HUES6 (cell line): ENCODE results near the gene KCND3.

Experiments
- H3K27ac ChIP-seq: 2 replicates; pipeline ENCODE4 v1.7.0; 2013; ENCODE audit warnings: low read depth, mild to moderate bottlenecking, low read length, inconsistent platforms
- H3K27me3 ChIP-seq: 2 replicates; pipeline ENCODE4 v1.6.1; 2013; ENCODE audit warnings: low read length; ENCODE audit not compliant: control insufficient read depth, insufficient read depth
- H3K36me3 ChIP-seq: 2 replicates; pipeline ENCODE4 v1.6.1; 2013; ENCODE audit warnings: low read length; ENCODE audit not compliant: control insufficient read depth, insufficient read depth
- H3K4me1 ChIP-seq: 2 replicates; pipeline ENCODE4 v1.6.1; 2013; ENCODE audit warnings: low read length; ENCODE audit not compliant: control insufficient read depth, insufficient read depth
- H3K4me3 ChIP-seq: 2 replicates; pipeline ENCODE4 v1.5.1; 2013; ENCODE audit warnings: low read depth, low read length
- H3K9ac ChIP-seq: one replicate; pipeline ENCODE4 v1.6.1; 2013; ENCODE audit warnings: mild to moderate bottlenecking, low read length
- H3K9me3 ChIP-seq: 2 replicates; pipeline ENCODE4 v1.6.1; 2013; ENCODE audit warnings: low read depth, low read length; ENCODE audit not compliant: control insufficient read depth, insufficient read depth

KCND3 gene

GRCh38 chr1:111778541-111779051 lies 210.9 kb downstream of the KCND3 start:
- H3K27ac ChIP-seq = no peak overlapping the region

GRCh38 chr1:111778066-111778465 lies 211.4 kb downstream of the KCND3 start:
- Histone ChIP-seq H3K4me3 (no peak overlapping the region), H3K4me1 (0 out of 2 replicates have a peak, but pooled peaks cover 4% of the 10 kb centered on the region), H3K27ac (no peak overlapping the region), H3K27me3 (no peaks in the 10 kb centered on the region), H3K9me3 (no peaks in the 10 kb centered on the region), H3K36me3 (no peaks in the 10 kb centered on the region), H3K9ac (no peak overlapping the region)

More at GRCh38 chr1:111778541-111779051, 210.9 kb downstream of the KCND3 start:
- Histone ChIP-seq H3K4me1 (0 out of 2 replicates have a peak, but pooled peaks cover 4% of the 10 kb centered on the region), H3K4me3 (no peak overlapping the region), H3K9me3 (no peaks in the 10 kb centered on the region), H3K27me3 (no peaks in the 10 kb centered on the region), H3K9ac (no peak overlapping the region), H3K36me3 (no peaks in the 10 kb centered on the region)

- H3K9me3 ChIP-seq = no peaks in the 10 kb centered on the region
- no peak overlapping the region for H3K27ac ChIP-seq
- 0 out of 2 replicates have a peak, but pooled peaks cover 4% of the 10 kb centered on the region for H3K4me1 ChIP-seq
- H3K9ac ChIP-seq = no peak overlapping the region
- H3K4me3 ChIP-seq = no peak overlapping the region
- H3K36me3 ChIP-seq = no peaks in the 10 kb centered on the region
- no peaks in the 10 kb centered on the region for H3K27me3 ChIP-seq
Measured at GRCh38 chr1:111777301-111777700, 212.2 kb downstream of the KCND3 start.

GRCh38 chr1:111776861-111777260 lies 212.6 kb downstream of the KCND3 start:
- Histone ChIP-seq H3K9ac (no peak overlapping the region), H3K27me3 (no peaks in the 10 kb centered on the region), H3K4me1 (0 out of 2 replicates have a peak, but pooled peaks cover 4% of the 10 kb centered on the region)

GRCh38 chr1:111776391-111776790 lies 213.1 kb downstream of the KCND3 start:
- Histone ChIP-seq H3K27ac (no peak overlapping the region), H3K4me1 (0 out of 2 replicates have a peak, but pooled peaks cover 4% of the 10 kb centered on the region), H3K27me3 (no peaks in the 10 kb centered on the region), H3K9me3 (no peaks in the 10 kb centered on the region), H3K4me3 (no peak overlapping the region), H3K9ac (no peak overlapping the region), H3K36me3 (no peaks in the 10 kb centered on the region)

More at GRCh38 chr1:111776861-111777260, 212.6 kb downstream of the KCND3 start:
- no peaks in the 10 kb centered on the region for H3K36me3 ChIP-seq
- H3K4me3 ChIP-seq = no peak overlapping the region
- no peak overlapping the region for H3K27ac ChIP-seq
- no peaks in the 10 kb centered on the region for H3K9me3 ChIP-seq

- Histone ChIP-seq H3K27me3 (no peaks in the 10 kb centered on the region), H3K9ac (no peak overlapping the region), H3K27ac (no peak overlapping the region), H3K9me3 (no peaks in the 10 kb centered on the region), H3K4me3 (no peak overlapping the region), H3K4me1 (0 out of 2 replicates have a peak, but pooled peaks cover 4% of the 10 kb centered on the region), H3K36me3 (no peaks in the 10 kb centered on the region)
Measured at GRCh38 chr1:111775966-111776365, 213.5 kb downstream of the KCND3 start.

- H3K4me1 ChIP-seq = no peaks in the 10 kb centered on the region
- no peak overlapping the region for H3K4me3 ChIP-seq
- H3K27ac ChIP-seq = no peak overlapping the region
- H3K27me3 ChIP-seq = no peaks in the 10 kb centered on the region
- peaks cover 24% of the 10 kb centered on the region for H3K36me3 ChIP-seq
- no peaks in the 10 kb centered on the region for H3K9me3 ChIP-seq
- H3K9ac ChIP-seq = no peak overlapping the region
Measured at GRCh38 chr1:111770916-111771315, 218.6 kb downstream of the KCND3 start.

- Histone ChIP-seq H3K27ac (no peak overlapping the region), H3K36me3 (peaks cover 36% of the 10 kb centered on the region), H3K9ac (no peak overlapping the region), H3K9me3 (no peaks in the 10 kb centered on the region), H3K4me1 (no peaks in the 10 kb centered on the region), H3K4me3 (no peak overlapping the region), H3K27me3 (no peaks in the 10 kb centered on the region)
Measured at GRCh38 chr1:111769517-111770146, 219.8 kb downstream of the KCND3 start.

- Histone ChIP-seq H3K4me1 (no peaks in the 10 kb centered on the region), H3K27ac (no peak overlapping the region), H3K4me3 (no peak overlapping the region), H3K9me3 (no peaks in the 10 kb centered on the region), H3K36me3 (peaks cover 46% of the 10 kb centered on the region), H3K9ac (no peak overlapping the region), H3K27me3 (no peaks in the 10 kb centered on the region)
Measured at GRCh38 chr1:111768625-111769024, 220.8 kb downstream of the KCND3 start.

GRCh38 chr1:111768023-111768422 lies 221.4 kb downstream of the KCND3 start:
- Histone ChIP-seq H3K9me3 (no peaks in the 10 kb centered on the region), H3K36me3 (peaks cover 52% of the 10 kb centered on the region), H3K4me1 (no peaks in the 10 kb centered on the region), H3K27me3 (no peaks in the 10 kb centered on the region), H3K27ac (no peak overlapping the region), H3K4me3 (no peak overlapping the region), H3K9ac (no peak overlapping the region)

GRCh38 chr1:111762332-111762731 lies 227.1 kb downstream of the KCND3 start:
- Histone ChIP-seq H3K9ac (no peak overlapping the region), H3K36me3 (peaks cover 85% of the 10 kb centered on the region), H3K4me1 (no peaks in the 10 kb centered on the region), H3K27me3 (no peaks in the 10 kb centered on the region), H3K27ac (no peak overlapping the region), H3K4me3 (no peak overlapping the region), H3K9me3 (no peaks in the 10 kb centered on the region)
